HepG2 (cell line): Measurements from ENCODE around the gene YPEL3.

Source experiments
- JDP2 ChIP-seq: sonication (generic); formaldehyde crosslinking; IDR thresholded peaks from 2 replicates; pipeline ENCODE4 v1.8.1; 2022; ENCODE audit warnings: missing genetic modification reagents, borderline replicate concordance
- PRMT3 ChIP-seq: sonication (generic); formaldehyde crosslinking; IDR thresholded peaks from 2 replicates; pipeline ENCODE4 v1.8.1; 2022; ENCODE audit warnings: low read depth, mild to moderate bottlenecking, moderate library complexity, missing genetic modification reagents, borderline replicate concordance
- ZNF432 ChIP-seq: sonication (generic); formaldehyde crosslinking; IDR thresholded peaks from 2 replicates; pipeline ENCODE4 v1.5.0; 2020; ENCODE audit warnings: missing genetic modification reagents, mild to moderate bottlenecking, borderline replicate concordance
- ZNF577 ChIP-seq: sonication (generic); formaldehyde crosslinking; IDR thresholded peaks from 2 replicates; pipeline ENCODE4 v1.4.0; 2020; ENCODE audit warnings: mild to moderate bottlenecking, low read depth, missing genetic modification reagents, borderline replicate concordance
- TF ChIP-seq, protein P1 (sequence below), 2 experiments: sonication (generic) in 1 of 2; formaldehyde crosslinking in 1 of 2; IDR thresholded peaks; 2 replicates each; pipeline versions ENCODE4 v1.5.1 to v1.6.1; 2011 to 2020; ENCODE audit warnings: borderline replicate concordance in 1 of 2, low read depth in 1 of 2, low read length in 1 of 2, mild to moderate bottlenecking in 1 of 2, missing genetic modification reagents in 1 of 2, moderate library complexity in 1 of 2
- TF ChIP-seq, protein P2 (sequence below): sonication (generic); formaldehyde crosslinking; IDR thresholded peaks from 2 replicates; pipeline ENCODE4 v1.8.0; 2022; ENCODE audit warnings: low read depth, missing genetic modification reagents
- TF ChIP-seq, protein P3 (sequence below): sonication (generic); formaldehyde crosslinking; IDR thresholded peaks from 2 replicates; pipeline ENCODE4 v1.5.0; 2020; ENCODE audit warnings: mild to moderate bottlenecking, missing genetic modification reagents, moderate library complexity
- TF ChIP-seq, protein P4 (sequence below): sonication (generic); formaldehyde crosslinking; IDR thresholded peaks from 2 replicates; pipeline ENCODE4 v1.8.1; 2023; ENCODE audit warnings: mild to moderate bottlenecking, missing genetic modification reagents, borderline replicate concordance

DNA sequence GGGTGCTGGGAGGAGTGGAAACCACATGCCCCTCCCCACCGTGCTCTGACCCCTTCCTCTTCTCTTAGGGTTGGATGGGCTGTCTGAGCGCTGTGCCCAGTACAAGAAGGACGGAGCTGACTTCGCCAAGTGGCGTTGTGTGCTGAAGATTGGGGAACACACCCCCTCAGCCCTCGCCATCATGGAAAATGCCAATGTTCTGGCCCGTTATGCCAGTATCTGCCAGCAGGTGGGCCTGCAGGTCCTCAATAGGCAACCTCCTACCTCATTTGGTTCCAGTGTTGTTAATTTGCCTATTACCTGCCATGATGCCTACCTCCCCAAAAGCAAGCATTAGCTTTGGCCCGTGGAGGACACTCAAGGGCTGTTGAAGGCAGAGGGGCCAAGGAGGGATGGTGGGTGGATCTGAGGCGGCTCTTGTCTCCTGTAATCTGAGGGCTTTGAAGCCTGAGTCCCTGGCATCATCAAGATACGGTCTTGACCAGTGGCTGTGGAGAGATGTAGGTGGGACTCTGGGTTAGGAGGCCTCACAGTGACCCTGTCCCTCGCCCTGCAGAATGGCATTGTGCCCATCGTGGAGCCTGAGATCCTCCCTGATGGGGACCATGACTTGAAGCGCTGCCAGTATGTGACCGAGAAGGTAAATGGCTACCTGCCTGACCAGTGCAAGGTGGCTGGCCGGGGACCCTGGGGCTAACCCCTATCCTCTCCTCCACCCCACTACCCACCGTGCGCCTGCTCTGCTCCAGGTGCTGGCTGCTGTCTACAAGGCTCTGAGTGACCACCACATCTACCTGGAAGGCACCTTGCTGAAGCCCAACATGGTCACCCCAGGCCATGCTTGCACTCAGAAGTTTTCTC is 27.0 kb downstream of the YPEL3 start:
- TF ChIP-seq, protein P1, sequence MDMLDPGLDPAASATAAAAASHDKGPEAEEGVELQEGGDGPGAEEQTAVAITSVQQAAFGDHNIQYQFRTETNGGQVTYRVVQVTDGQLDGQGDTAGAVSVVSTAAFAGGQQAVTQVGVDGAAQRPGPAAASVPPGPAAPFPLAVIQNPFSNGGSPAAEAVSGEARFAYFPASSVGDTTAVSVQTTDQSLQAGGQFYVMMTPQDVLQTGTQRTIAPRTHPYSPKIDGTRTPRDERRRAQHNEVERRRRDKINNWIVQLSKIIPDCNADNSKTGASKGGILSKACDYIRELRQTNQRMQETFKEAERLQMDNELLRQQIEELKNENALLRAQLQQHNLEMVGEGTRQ (IDR thresholded peaks at IDR 0.05; ENCODE audit: low read depth, low read length), result no peak
- TF ChIP-seq, protein P1 (CRISPR knock-in tag; IDR thresholded peaks at IDR 0.05; ENCODE audit: borderline replicate concordance), result no peak
- TF ChIP-seq ZNF432 (CRISPR knock-in tag), result no peak
- TF ChIP-seq PRMT3 (CRISPR knock-in tag), result no peak; the same call in 1 of the 2 replicates
- TF ChIP-seq ZNF577 (CRISPR knock-in tag), result no peak
- TF ChIP-seq, protein P2, sequence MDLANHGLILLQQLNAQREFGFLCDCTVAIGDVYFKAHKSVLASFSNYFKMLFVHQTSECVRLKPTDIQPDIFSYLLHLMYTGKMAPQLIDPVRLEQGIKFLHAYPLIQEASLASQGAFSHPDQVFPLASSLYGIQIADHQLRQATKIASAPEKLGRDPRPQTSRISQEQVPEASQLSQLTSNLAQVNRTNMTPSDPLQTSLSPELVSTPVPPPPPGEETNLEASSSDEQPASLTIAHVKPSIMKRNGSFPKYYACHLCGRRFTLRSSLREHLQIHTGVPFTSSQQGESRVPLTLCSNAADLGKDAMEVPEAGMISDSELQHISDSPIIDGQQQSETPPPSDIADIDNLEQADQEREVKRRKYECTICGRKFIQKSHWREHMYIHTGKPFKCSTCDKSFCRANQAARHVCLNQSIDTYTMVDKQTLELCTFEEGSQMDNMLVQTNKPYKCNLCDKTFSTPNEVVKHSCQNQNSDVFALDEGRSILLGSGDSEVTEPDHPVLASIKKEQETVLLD (CRISPR knock-in tag), result no peak
- TF ChIP-seq JDP2 (CRISPR knock-in tag), result no peak
- TF ChIP-seq, protein P3, sequence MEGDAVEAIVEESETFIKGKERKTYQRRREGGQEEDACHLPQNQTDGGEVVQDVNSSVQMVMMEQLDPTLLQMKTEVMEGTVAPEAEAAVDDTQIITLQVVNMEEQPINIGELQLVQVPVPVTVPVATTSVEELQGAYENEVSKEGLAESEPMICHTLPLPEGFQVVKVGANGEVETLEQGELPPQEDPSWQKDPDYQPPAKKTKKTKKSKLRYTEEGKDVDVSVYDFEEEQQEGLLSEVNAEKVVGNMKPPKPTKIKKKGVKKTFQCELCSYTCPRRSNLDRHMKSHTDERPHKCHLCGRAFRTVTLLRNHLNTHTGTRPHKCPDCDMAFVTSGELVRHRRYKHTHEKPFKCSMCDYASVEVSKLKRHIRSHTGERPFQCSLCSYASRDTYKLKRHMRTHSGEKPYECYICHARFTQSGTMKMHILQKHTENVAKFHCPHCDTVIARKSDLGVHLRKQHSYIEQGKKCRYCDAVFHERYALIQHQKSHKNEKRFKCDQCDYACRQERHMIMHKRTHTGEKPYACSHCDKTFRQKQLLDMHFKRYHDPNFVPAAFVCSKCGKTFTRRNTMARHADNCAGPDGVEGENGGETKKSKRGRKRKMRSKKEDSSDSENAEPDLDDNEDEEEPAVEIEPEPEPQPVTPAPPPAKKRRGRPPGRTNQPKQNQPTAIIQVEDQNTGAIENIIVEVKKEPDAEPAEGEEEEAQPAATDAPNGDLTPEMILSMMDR, result peak; percentile 75
- TF ChIP-seq, protein P4, sequence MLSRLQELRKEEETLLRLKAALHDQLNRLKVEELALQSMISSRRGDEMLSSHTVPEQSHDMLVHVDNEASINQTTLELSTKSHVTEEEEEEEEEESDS, result no peak
